ENCODE data around the gene RAPGEF2. TPM values are rescaled to one million over a fixed set of nuclear protein-coding genes. Genes with fewer than 3 reads are reported as not detected.

RAPGEF2 gene
- total RNA-seq, 1 experiment from 2014 or later = 26.3 TPM

- no peaks in the 10 kb centered on the region for H3K27me3 Mint-ChIP-seq (ENCODE audit: insufficient read depth, unreplicated experiment)
- POLR2A ChIA-PET = interaction anchor here (0.6 to 4.4 kb wide), 4 partner anchors 11 to 770 kb away, joined by 3 to 30 read pairs (median 3); no protein-coding TSS in a partner anchor
- CTCF ChIA-PET = interaction anchor here (0.8 to 1.4 kb wide), 2 partner anchors 9 to 173 kb away, joined by 3 read pairs; no protein-coding TSS in a partner anchor
Measured at GRCh38 chr4:159282329-159282728, 179.4 kb downstream of the RAPGEF2 start.

GRCh38 chr4:159282944-159283343 lies 180.1 kb downstream of the RAPGEF2 start:
- CTCF ChIA-PET = interaction anchor here (1.4 kb wide), 1 partner anchor 9 kb away, joined by 3 read pairs; no protein-coding TSS in a partner anchor
- no peak overlapping the region for H3K27ac Mint-ChIP-seq (ENCODE audit: low read depth, unreplicated experiment)
- no peaks in the 10 kb centered on the region for H3K9me3 Mint-ChIP-seq (ENCODE audit: unreplicated experiment)
- no peak for DNase-seq (ENCODE audit: unreplicated experiment)
- POLR2A ChIA-PET = interaction anchor here (2.5 to 4.4 kb wide), 2 partner anchors 14 to 56 kb away, joined by 11 to 30 read pairs; no protein-coding TSS in a partner anchor
- H3K4me3 Mint-ChIP-seq (ENCODE audit: unreplicated experiment) = no peak overlapping the region
- no peak for TF ChIP-seq CTCF (IDR thresholded peaks at IDR 0.05; ENCODE audit: unreplicated experiment)
- H3K36me3 Mint-ChIP-seq (ENCODE audit: insufficient read depth, unreplicated experiment) = no peaks in the 10 kb centered on the region
- peaks cover 18% of the 10 kb centered on the region for H3K4me1 Mint-ChIP-seq (ENCODE audit: insufficient read depth, unreplicated experiment)
- no TSS peak for BruUV-seq (replicated peaks)
- intact Hi-C loops (cut with micrococcal nuclease) = no loop called here
- H3K27me3 Mint-ChIP-seq (ENCODE audit: insufficient read depth, unreplicated experiment) = no peaks in the 10 kb centered on the region

More at GRCh38 chr4:159282329-159282728, 179.4 kb downstream of the RAPGEF2 start:
- no peak for DNase-seq (ENCODE audit: unreplicated experiment)
- BruUV-seq (replicated peaks) = no TSS peak
- Mint-ChIP-seq H3K9me3 (ENCODE audit: unreplicated experiment) (no peaks in the 10 kb centered on the region), H3K4me3 (ENCODE audit: unreplicated experiment) (no peak overlapping the region), H3K36me3 (ENCODE audit: insufficient read depth, unreplicated experiment) (no peaks in the 10 kb centered on the region), H3K27ac (ENCODE audit: low read depth, unreplicated experiment) (no peak overlapping the region), H3K4me1 (ENCODE audit: insufficient read depth, unreplicated experiment) (peaks cover 18% of the 10 kb centered on the region)
- TF ChIP-seq CTCF (IDR thresholded peaks at IDR 0.05; ENCODE audit: unreplicated experiment) = no peak
- intact Hi-C loops (cut with micrococcal nuclease) = no loop called here

GRCh38 chr4:159283696-159284095 lies 180.8 kb downstream of the RAPGEF2 start:
- Mint-ChIP-seq H3K4me1 (ENCODE audit: insufficient read depth, unreplicated experiment) (peaks cover 18% of the 10 kb centered on the region), H3K4me3 (ENCODE audit: unreplicated experiment) (peak overlapping the region; percentile 28), H3K27me3 (ENCODE audit: insufficient read depth, unreplicated experiment) (no peaks in the 10 kb centered on the region), H3K27ac (ENCODE audit: low read depth, unreplicated experiment) (no peak overlapping the region), H3K36me3 (ENCODE audit: insufficient read depth, unreplicated experiment) (no peaks in the 10 kb centered on the region), H3K9me3 (ENCODE audit: unreplicated experiment) (no peaks in the 10 kb centered on the region)
- TF ChIP-seq CTCF (IDR thresholded peaks at IDR 0.05; ENCODE audit: unreplicated experiment) = no peak
- ChIA-PET CTCF (interaction anchor here (0.6 kb wide), 1 partner anchor 18 kb away, joined by 3 read pairs; no protein-coding TSS in a partner anchor), POLR2A (interaction anchor here (0.7 to 4.4 kb wide), 6 partner anchors 8 to 67 kb away, joined by 3 to 30 read pairs (median 6); no protein-coding TSS in a partner anchor)
- DNase-seq (ENCODE audit: unreplicated experiment) = peak; percentile 40
- no TSS peak for BruUV-seq (replicated peaks)
- intact Hi-C loops (cut with micrococcal nuclease) = no loop called here

GRCh38 chr4:159284113-159284512 lies 181.2 kb downstream of the RAPGEF2 start:
- Mint-ChIP-seq H3K36me3 (ENCODE audit: insufficient read depth, unreplicated experiment) (no peaks in the 10 kb centered on the region), H3K9me3 (ENCODE audit: unreplicated experiment) (no peaks in the 10 kb centered on the region), H3K4me3 (ENCODE audit: unreplicated experiment) (peak overlapping the region; percentile 28), H3K4me1 (ENCODE audit: insufficient read depth, unreplicated experiment) (peaks cover 18% of the 10 kb centered on the region), H3K27me3 (ENCODE audit: insufficient read depth, unreplicated experiment) (no peaks in the 10 kb centered on the region), H3K27ac (ENCODE audit: low read depth, unreplicated experiment) (no peak overlapping the region)
- BruUV-seq (replicated peaks) = no TSS peak
- ChIA-PET POLR2A (interaction anchor here (0.7 to 4.4 kb wide), 6 partner anchors 8 to 67 kb away, joined by 3 to 30 read pairs (median 6); no protein-coding TSS in a partner anchor), CTCF (interaction anchor here (0.6 kb wide), 1 partner anchor 17 kb away, joined by 3 read pairs; no protein-coding TSS in a partner anchor)
- intact Hi-C loops (cut with micrococcal nuclease) = no loop called here
- no peak for DNase-seq (ENCODE audit: unreplicated experiment)
- no peak for TF ChIP-seq CTCF (IDR thresholded peaks at IDR 0.05; ENCODE audit: unreplicated experiment)

Data from MCF 10A (cell line).